Stimulated activated CD4-positive, alpha-beta T cell treated with anti-CD3 and anti-CD28 coated beads, Interleukin-2, amount 100 ng/mL, for 48 hours (primary cell): Measurements from ENCODE around the gene DOCK4.

Experiments
- DNase-seq, 2 donors: peaks; one replicate each; pipeline ENCODE4 v3.0.0-alpha.2; 2020

DOCK4 gene

DNA sequence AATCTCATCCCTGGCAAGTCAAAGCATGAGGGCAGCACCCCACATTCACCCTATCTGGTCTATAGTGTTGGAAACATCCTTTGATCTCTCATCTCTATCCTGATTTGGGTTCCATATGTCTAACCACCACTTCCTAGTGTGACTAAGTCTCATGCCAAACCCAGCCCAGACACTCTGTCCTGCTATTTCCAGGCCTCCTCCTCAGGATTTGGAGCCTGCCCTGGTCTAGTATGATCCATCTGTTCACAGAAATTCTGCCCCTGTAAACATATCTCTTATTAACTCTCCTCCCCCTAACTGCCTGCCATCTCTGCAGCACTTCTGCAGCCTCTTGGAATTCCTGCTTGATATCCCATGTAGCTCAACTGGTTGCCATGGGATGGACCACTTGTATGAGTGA is 323.0 kb downstream of the DOCK4 start:
- DNase-seq, result no peak

DNA sequence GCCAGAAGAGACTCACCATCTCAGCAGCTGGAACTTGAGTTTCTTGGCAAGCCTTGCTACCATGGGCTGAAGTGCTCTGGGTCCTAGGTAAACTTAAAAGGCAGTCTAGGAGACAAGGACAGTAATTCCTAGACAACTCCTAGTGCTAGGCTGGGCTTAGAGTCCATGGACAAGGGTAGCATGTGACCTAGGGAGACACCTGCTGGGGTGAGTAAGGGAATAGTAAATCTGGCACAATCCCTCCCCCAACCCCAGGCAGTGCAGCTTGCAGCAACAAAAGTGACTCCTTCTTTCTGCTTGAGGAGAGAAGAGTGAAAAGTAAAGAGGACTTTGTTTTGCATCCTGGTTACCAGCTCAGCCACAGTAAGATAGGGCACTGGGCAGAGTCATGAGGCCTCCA is 327.4 kb downstream of the DOCK4 start:
- DNase-seq, result no peak

DNA sequence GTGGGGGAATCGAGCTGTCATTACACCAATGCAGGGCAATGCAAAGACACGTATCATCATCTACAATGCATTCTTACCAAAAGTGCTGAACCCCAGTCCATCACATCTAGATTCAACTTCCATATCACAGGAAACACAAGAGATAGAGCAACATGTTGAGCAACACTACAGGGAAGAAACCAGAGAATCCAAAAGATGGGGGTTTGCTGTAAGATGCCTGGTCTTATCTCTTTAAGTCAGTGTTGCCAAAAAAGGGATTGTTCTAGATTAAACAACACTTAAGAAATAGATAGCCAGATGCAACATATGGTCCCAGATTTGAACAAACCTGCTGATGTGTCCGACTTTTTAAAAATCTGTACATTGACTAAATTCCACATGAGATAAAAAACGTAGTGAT is 328.3 kb downstream of the DOCK4 start:
- no peak for DNase-seq

DNA sequence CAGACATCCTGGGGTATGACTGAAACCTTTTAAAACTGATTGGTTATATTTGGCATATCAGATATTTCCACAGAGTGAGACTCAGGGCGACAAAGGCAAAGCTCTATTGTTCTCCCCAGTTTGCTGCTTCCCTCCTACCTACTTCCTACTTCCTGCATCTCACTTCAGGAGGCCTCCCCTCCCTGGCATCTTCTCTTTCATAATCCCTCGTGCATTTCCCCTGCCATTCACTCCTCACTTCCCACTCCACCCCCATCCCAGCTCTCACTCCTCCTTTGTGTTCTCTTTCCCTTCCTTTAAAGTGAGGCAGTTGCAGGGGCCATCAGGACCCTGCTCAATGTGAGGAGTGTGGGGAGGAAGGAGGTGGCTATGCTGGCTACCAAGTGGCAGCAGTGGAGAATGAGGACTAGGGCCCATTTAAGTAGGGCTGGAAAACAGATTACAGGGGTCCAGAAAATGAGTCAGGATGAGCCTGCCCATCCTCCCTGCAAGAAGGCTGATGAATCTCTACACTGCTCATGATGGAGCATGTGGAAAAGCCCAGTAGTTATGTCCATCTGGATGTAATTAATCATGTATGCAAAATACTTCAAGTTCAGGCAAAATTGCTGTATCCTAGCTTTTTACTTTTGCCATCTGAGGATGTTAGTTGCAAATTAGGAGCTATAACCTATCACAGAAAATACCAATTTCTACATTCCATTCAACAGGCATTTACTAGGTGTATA is 332.1 kb downstream of the DOCK4 start:
- DNase-seq, result no peak

DNA sequence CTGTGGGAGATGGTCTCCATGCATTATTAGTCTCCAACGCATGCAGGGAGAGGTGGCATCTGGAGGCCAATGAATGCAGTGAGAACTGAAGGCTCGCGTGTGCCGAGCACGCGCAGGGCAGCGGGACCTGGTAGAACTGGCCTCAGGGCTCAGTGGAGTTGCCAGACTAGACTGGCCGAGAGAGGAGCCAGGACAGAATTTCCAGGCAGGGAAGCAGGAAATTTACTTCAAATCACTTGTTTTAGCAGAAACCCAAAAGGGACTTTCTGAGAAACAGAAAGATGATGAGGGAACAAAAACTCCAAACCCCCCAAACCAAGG is 332.9 kb downstream of the DOCK4 start:
- DNase-seq, result no peak

DNA sequence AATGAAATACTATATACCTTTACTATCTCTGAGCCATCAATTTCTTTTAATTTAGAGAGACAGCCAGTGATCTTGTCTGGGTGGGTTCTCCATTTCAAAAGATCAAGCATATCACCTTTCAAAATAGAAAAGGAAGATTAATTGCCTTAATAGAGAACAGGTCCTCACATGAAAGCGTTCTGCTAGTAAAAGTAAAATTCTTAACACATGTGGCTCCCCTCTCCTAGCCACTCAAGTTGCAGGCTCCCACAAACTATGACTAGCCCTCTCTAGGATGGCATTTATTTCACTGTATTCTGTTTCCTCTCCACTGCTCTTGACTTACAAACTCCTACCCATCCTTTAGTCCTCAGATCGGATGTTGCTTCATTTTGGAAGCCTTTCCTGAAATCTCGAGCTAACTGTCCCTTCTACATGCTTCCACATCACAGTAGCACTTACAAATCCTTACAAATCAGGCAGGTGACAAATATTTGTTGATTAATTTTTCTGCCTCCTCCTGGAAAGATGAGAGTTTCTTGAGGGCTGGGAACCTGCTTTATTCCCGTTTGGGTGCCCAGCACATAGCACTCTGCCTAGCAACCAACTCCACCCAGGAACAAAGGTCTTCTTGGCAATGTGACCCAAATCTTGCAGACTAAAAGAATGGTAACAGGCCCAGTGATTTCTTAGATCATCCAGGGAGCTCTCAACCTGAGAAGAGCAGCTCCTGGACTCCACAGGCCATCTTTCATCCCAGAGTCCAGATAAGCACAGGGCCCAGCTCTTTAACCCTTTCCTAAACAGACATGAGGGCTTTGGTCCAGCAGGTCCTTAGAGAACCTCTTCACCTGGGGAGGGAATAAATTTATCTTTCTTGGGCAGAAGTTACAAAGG is 333.5 kb downstream of the DOCK4 start:
- no peak for DNase-seq

DNA sequence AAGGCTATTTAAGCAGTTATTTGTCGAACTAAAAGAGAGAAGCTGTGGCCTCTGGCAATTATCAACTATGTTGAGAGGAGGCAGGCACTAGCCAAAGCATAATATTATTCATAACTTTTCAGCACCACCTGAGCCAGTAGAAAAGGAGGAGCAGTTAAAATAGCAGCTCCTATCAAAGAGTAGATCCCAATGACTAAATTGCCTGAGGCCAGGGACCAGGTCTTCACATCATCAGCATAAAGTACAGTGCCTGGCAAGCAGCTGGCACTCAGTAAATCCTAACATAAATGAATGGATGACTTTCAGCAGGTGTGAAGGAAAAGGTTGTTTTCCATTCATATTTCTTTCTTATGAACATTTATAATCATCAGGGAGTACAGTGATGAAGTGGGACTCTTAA is 334.9 kb downstream of the DOCK4 start:
- DNase-seq, result no peak

DNA sequence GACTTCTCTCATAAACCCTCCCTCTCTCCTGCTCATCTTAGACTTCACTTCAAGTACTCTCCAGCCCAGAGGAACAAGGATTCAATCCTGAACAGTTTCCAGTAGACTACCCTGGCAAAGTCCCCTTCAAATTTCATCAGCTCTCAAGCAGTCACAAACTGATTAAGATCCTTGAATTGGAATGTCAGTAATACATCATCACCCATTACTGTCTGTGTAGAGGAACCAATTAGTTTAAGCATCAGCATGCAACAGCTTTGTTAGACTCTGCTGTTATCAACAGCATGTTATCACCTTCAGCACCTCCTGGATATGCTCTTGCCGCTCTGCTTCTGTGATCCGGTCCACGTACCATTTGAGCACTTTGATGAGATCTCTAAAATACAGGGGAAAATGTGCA is 336.9 kb downstream of the DOCK4 start:
- DNase-seq, result no peak

DNA sequence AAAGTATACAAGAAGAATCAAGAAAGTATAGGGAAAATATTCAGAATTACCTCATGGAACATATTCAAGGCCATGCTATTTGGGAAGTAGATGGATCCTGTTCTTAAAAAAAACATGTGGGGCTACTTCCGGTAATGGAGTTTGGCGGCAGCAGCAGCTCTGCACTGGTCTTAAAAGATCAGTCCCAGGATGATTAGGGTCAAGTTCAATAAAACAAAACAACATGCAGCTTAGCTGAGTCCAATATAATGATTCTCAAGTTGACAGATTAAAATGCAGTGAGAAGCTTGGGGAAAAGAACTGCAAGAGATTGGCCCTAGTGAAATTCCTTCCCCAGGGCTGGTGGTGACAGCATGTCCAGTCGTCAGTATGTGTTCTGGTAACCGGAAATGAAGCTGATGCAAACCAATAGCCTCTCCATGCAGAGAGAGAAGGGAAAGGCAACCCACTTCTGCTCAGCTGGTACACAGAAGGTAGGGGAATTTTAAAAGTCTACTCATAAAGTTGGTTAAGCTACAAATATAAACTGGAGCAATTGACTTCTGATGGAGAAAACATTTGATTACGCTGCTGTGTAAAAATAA is 338.8 kb downstream of the DOCK4 start:
- no peak for DNase-seq

DNA sequence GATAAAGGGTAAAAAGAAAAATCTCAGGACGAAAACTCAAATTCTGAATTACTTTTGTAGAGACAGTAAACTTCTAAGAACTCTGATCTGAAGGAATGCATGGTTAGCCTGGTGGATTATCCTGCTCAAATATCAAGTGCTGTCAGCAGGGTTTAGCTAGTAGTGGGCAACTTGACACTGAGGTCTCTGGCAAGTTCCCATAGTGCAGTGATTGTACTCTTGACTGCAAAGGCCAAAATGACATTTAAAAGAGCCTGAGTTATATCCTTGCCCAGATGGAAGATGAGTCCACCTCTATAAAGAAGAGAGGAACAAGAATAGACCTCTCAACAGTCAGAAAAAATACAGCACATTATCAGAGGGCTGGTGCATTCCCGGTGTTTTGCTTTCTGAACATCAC is 339.4 kb downstream of the DOCK4 start:
- no peak for DNase-seq

DNA sequence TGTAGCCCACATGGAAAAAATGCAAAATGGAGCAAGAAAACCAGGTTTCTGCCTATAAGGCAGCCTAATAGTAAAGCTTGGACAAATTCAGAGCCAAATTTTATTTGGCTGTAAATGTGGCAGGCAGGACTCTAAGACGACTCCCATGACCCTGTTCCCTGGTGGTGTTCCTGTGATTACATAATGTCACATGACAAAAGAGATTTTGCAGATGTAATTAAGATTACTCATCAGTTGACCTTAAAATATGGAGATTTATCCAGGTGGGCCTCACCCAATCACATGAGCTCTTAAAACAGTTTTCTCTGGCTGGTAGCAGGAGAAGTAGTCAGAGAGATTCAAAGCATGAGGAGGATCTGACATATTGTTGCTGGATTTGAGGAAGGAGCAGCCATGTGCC is 340.8 kb downstream of the DOCK4 start:
- DNase-seq, result no peak

DNA sequence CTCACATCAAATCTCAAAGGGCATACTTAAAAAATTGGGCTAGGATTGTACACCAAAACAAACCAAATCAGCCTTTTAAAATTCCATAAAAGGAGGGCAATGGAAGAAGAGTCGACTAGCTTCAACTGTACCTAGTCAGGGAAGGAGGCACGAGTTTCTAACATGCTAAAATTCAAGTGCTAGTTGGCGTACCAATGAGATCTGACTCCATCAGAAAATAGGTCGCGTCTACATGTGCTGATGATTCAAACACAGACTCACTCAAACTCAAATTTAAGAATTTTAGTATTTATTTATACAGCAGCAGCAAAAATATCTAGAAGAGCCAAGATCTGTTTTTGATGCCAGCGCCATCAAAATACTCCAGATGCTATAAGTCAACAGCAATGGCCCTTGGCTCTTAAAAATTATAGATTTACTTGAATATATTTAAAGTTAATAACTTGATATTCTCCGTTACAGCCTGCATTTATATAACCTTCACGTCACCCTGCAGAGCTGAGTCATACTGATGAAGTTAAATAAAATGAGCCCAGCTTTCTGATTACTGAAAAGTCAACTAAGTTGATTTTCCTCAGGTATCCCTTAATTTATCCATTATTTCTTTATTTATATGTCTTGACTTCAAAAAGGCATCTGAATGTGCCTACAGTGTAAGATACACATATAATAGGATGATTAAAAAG is 341.8 kb downstream of the DOCK4 start:
- DNase-seq, result no peak

DNA sequence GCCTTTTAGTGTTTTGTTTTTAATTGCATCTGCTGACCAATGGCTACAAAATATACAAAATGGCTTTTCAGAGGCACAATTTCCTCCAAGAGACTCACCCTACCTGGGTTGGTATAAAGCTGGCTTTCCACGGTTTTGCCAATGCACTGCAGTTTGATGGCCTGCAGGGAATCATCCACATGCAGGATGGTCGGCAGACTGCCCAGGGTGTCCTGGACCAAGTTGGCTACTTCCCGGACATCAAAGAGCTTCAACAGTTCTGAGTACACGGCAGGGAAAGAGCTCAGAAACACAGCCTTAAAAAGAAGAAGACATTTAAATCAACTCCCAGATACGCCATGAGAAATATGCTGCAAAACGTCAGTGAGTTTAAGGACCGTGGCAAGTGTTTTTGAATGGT is 342.9 kb downstream of the DOCK4 start:
- no peak for DNase-seq

DNA sequence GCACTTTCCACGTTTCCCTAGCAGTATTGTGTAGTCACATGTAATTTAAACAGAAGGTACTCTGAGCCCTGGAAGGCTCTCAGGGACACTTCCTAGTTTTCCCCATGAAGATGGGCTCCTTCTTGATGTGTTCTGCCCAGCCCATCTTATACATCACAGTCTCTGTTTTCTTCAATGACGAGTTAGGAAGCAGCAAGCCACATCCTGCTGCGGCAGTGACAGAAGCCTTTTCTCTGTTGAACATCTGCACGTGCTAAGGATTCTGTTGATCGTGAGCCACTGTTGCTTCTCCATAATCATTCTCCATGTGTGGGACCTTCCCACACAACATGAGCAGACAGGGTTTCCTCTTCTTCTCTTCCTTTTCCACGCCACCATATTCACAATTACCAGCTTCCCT is 346.0 kb downstream of the DOCK4 start:
- no peak for DNase-seq

DNA sequence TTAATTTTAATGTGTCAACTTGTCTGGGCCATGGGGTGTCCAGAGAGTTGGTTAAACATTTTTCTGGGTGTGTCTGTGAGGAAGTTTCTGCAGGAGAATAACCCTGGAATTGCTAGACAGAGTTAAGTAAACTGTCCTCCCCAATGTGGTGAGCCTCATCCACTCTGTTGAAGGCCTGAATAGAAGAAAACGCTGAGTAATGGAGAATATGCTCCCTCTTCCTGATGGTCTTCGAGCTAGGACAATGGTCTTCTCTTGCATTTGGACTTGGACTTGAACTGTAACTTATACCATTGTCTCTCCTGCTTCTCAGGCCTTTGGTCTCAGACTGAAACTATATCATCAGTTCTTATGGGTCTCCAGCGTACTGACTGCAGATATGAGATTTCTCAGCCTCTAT is 347.9 kb downstream of the DOCK4 start:
- no peak for DNase-seq

DNA sequence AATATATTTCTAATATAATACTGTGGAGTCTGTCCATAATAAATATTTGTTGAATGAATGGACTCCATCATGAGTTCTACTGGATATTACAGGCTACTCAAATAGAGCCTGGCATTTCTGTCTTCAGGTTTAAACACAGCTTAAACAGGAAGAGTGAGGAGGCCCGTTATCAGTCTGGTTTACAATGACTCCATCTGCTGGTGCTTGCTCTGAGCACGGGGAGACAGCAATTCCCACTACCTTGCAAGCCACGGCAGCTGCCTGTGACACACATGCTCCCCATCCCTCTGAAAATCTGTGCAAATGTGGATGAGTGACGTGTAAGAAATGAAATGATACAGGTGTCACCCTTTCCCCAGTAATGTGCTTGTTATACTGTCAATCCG is 350.4 kb downstream of the DOCK4 start:
- no peak for DNase-seq

DNA sequence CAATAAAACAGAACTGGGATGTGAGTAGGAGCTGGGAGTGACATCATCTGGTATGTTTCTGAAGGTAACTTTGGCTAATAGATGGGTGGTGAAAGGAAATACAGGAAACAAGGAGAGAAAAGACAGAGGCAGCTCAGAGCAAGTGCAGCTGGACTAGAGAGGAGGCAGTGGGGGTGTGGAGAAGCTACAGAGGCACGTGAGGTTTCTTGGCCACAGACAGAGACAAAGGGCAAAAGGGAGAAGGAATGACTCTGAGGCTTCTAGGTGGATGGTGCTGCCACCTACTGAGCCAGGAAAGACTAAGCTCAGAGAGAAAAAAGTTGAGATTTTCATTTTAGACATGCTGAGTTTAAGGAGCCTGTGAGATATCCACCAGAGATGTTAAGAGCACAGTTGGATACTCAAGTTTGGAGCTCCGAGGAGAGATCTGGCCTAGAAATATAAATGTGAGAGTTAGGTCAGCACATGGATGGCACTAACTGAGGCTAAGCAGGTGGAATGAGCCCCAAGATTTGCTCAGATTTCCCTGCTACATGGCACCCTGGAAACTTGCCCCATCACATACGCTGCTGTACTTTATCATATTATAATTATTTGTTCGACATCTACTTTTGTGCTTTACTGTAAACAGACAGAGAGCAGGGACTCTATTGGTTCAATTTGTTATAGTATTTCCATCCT is 350.9 kb downstream of the DOCK4 start:
- DNase-seq, result no peak

DNA sequence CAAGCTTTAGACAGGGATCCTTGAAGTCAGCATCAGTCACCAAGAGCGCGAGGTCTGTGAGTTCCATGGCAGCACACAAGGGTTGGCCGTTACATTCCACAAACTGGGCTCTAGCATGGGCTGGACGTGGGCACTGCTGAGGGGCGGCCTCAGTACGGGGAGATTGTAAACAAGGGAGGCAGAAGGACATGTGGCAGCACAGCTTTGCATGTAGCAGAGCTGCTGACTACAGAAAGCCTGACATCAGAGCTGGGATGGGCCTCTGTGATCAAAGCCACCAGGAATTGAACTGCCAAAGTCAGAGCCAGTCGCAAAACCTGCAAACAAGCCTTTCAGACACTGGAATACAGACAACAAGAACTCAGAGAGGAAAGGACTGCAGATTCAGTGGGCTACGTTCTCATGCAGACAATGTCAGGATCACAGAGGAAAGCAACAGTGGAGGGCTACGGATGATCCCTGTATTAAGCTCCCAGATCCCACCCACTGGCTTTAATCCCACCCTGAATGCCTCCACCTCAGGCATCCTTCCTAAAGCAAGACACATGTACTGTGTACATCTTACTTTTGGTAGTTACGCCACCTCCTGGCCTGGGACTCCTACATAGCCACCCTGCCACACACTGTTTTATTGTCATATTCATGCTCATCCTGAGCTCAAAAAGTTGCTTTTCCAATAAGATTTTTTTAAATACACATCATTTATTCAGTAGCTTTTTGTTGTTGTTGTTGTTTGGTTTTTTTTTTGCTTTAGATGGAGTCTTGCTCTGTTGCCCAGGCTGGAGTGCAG is 352.8 kb downstream of the DOCK4 start:
- no peak for DNase-seq

DNA sequence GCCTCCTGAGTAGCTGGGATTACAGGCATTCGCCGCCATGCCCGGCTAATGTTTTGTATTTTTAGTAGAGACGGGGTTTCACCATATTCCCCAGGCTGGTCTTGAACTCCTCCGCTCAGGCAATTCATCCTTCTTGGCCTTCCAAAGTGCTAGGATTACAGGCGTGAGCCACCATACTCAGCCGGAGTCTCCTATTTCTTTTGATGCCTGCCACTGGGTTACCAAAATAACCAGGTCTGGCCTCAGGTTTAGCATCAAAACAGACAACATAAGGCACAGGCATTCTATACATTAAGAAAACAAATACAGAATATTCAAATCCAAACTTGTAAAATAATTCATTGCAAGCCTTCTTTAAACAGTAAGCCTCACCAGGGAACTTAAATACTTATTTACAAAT is 354.1 kb downstream of the DOCK4 start:
- DNase-seq, result no peak

DNA sequence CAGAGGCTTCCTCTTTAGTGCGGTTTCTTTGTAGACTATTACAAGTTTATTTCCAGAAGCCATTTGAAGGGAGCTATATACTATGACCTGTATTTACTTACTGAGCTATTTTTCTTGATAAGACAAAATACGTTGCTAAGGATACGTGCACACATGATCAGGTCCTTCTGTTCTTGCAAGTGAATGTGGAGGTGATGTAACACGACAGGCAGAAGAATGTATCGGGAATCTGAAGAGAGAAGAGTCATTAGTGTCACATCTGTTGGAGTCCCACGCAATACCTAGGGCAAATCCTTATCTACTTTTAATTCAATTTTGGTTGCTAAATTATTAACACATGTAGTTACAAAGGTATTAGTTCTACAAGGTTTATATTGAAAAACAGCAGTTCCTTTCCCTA is 359.3 kb downstream of the DOCK4 start:
- DNase-seq, result no peak

DNA sequence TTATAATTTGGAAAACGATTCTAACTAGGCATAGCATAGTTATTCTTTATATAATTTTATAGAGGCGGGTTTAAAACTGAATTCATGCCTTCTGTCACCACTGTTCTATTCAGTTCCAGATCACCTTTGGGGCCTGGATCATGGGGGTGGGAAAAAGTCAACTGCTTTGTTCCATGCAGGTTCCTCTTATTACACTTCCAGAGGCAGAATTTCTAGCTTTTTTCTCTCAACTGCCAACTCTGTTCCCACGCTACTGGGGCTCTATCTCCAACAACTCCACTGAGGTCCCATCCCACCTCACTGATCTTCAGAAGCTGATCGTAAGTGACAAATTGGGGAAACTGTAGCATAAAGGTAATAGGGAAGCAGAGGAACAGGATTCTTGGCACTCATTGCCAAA is 360.3 kb downstream of the DOCK4 start:
- no peak for DNase-seq
